ENCODE measurements around the gene HABP4.

The HABP4 gene

GRCh38 chr9:96436063-96436455 lies 13.9 kb upstream of the HABP4 start:
- no peak for DNase-seq (ENCODE audit: low spot score)

DNA sequence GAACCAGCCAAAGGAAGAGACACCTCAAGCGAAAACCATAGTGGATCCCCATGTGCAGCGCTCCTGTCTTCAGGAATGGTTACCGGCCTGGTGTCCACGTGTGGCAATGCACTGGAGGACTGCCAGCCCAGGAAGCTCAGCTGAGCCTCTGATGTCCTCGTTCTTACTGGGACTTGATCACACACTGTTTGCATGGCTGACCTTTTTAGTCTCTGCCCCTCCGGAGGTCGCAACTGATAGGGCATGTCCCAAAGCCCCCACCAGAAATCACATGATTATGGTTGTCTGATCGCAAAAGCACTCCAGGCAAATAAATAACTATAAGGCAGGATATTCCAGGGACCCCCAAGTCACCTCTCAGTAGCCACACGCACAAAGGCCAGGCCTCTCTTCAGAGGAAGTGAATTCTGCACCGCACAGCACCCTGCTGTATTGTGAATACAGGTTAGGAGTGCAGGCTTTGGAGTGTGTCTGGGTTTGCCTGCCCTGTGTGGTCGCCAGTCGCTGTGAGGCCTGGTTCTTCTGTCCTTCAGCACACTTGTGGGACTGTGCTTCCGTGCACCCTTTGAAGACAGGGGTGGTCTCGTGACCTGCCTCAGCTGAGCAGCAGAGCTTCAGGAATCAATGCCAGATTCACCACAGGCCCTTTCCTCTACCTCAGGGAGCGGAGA lies 13.4 kb upstream of the HABP4 start:
- no peak for DNase-seq (ENCODE audit: low spot score)

DNA sequence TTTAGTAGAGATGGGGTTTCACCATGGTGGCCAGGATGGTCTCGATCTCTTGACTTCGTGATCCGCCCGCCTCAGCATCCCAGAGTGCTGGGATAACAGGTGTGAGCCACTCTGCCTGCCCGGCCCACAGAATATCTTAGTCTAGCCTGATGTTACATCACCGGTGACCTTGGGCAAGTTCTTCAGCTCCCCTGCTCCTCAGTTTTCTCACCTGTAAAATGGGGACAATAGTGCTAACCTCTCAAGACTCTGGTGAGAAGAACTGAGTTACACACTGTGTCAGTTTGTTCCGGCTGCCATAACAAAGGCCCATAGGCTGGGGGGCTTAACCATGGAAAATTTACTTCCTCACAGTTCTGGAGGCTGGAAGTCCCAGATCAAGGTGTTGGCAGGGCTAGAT lies 12.5 kb upstream of the HABP4 start:
- no peak for DNase-seq (ENCODE audit: low spot score)

DNA sequence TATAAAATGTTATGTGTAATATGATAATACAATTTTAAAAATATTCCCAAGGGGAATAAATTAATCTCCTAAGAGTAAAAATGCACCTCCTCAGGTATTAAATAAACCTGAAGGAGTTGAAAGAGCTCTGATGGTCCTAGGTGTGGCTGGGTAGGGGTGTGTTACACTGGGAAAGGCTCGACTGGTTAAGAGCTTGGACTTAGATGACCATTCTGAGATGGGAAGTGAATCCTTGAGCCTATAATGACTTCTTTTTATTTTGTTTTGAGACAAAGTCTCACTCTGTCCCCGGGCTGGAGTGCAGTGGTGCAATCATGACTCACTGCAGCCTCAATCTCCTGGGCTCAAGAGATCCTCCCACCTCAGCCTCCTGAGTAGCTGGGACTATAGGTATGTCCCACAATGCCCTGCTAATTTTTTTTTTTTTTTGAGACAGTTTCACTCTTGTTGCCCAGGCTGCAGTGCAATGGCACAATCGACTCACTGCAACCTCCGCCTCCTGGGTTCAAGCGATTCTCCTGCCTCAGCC lies 9.2 kb upstream of the HABP4 start:
- no peak for DNase-seq (ENCODE audit: low spot score)

- peak; percentile 53 for DNase-seq (ENCODE audit: low spot score)
Measured at GRCh38 chr9:96441798-96442445, 8.0 kb upstream of the HABP4 start.

GRCh38 chr9:96442491-96442890 lies 7.5 kb upstream of the HABP4 start:
- no peak for DNase-seq (ENCODE audit: low spot score)

GRCh38 chr9:96447406-96447805 lies 2.6 kb upstream of the HABP4 start:
- DNase-seq (ENCODE audit: low spot score): no peak

- no peak for DNase-seq (ENCODE audit: low spot score)
Measured at GRCh38 chr9:96448546-96449170, 1.3 kb upstream of the HABP4 start.

- DNase-seq (ENCODE audit: low spot score): no peak
Measured at GRCh38 chr9:96449523-96449844, 485 bp upstream of the HABP4 start.

DNA sequence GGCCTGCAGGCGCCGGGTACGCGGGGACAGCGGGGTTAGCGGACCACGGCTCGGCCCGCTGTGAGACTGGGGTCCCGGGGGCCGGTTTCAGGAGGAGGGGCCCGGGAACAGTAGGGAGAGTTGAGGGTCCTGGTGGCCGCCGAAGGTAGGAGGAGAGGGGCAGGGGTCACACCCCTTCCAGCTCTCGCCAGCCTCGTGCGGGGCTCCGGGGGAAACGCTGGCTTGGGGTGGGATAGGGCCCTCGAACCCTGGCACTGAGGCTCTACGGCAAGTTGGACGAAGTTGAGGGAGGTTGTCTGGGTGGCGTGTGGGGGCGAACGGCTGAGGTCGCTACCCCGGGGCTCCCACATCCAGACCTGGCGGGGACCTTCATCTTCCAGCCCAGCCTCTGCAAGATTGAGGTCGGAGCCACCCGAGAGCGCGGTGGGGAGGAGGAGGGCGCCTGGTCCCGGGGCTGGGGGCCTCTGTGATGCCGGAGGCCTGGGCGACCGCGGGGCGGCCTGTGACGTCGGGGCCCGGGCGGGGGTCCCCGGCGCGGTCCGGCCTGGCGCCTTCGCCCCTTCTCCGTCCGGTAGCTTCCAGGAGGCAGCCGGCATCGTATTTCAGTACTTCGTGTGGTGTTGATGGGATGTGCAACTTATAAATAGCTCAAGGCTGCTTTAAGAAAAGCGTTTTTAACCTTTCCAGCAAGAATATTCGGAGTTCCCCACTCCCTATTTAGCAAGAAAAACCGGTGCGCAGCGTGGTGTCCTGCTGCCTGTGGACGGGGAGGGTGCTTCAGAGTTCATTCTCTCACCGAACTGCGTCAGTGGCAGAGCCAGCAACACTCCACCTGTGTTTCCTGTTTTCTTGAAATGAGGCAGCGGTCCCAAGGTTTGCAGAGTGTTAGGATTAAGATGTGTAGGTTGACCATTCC lies 902 bp downstream of the HABP4 start:
- peak; percentile 37 for DNase-seq (ENCODE audit: low spot score)

DNA sequence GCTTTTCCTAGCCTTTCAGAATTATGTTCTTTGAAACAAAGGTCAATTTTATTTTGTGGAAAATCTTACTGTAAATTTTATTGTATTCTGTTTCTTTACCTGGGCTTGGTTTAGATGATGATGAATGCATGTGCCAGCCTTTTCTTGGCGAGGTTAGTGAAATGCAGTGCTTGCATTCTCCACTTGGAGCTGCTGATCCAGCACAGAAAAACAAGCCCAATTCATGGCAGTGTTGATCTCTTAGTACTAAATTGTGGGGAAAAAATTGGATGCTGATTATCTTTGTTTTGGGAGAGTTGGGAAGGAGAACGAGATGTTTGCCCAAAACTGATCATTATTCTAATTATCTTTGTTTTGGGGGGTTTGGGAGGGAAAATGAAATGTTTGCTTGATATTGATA lies 3.7 kb downstream of the HABP4 start:
- DNase-seq (ENCODE audit: low spot score): peak; percentile 44

DNA sequence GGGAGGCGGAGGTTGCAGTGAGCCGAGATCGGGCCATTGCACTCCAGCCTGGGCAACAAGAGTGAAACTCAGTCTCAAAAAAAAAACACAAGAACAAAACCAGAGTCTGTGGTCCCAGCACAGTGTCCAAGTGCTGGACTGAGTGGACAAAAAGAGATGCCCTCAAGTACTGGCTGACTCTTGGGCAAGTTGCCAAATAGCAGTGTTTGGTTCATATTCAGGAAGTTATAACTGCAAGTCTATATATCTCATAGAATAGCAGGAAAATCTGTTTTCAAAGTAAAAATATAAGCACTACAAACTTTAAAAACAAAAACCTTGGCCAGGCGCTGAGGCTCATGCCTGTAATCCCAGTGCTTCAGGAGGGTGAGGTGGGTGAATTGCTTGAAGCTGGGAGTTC lies 7.3 kb downstream of the HABP4 start:
- DNase-seq (ENCODE audit: low spot score): no peak

- DNase-seq (ENCODE audit: low spot score): no peak
Measured at GRCh38 chr9:96458226-96458625, 8.3 kb downstream of the HABP4 start.

DNA sequence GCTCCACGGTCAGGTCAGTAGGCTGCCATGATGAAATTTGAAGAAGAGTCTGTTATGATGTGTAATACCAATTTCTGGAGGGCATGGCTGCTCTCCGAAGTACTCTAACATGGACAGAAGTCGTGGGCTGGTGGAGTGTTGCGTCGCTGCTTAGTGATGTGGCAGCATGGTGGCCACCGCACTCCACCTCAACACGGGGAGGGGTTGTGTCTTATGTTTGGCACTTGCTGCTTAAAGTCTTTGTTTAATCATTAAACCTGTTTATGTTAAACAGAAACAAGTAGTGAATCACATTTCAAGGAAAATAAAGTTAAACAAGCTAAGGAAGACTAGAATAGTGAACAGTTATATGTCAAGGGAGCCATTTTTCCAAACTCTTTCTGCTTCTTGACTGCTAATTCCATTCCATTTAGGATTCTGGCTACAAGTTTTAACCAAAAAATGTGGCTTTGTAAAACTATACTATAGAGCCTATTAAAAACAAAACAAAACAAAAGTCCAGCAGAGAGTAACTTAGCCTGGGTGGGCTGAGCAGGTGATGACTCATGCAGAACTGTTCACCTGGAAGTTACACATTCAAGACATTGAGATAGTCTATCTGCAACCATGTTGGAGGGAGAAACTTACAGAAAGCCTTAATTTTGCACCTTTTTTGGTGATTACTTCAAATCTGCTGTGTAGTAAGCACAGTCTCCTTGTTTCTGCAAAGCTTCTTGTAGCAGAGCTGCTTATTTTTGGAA lies 9.5 kb downstream of the HABP4 start:
- no peak for DNase-seq (ENCODE audit: low spot score)

DNA sequence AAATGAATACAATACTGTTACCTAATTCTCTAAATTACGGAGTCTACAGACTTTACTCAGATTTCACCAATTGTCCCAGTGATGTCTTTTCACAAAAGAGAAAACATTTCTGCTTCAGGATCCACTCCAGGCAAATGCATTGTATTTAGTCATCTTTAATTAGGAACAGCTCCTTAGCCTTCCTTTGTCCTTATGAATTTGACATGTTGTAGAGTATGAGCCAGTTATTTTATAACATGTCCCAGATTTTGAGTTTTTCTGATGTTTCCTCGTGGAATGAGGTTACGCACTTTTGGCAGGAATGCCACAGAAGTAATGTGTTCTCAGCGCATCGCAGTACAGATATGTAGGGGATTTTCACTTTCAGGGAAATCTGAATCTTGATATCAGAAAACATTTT lies 10.5 kb downstream of the HABP4 start:
- DNase-seq (ENCODE audit: low spot score): no peak

GRCh38 chr9:96460882-96461281 lies 10.9 kb downstream of the HABP4 start:
- no peak for DNase-seq (ENCODE audit: low spot score)

GRCh38 chr9:96461336-96461735 lies 11.4 kb downstream of the HABP4 start:
- DNase-seq (ENCODE audit: low spot score): no peak

- DNase-seq (ENCODE audit: low spot score): no peak
Measured at GRCh38 chr9:96462541-96462940, 12.6 kb downstream of the HABP4 start.

GRCh38 chr9:96464426-96464825 lies 14.5 kb downstream of the HABP4 start:
- DNase-seq (ENCODE audit: low spot score): no peak

DNA sequence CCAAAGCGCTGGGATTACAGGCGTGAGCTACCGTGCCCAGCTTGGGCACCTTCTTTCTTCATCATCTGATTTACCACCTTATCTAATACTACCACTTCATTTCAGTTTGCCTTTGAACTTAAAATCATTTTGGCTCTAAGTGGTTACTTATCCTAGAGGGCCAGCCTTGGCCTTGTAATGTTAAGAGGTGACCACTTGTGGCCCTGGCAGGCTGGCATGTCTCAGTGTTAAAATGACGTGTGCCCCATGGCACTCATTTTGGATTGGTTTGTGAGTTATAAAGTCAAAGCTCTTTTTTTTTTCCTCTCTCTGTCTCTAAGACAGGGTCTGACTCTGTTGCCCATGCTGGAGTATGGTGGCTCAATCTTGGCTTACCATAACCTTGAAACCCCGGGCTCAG lies 17.8 kb downstream of the HABP4 start:
- DNase-seq (ENCODE audit: low spot score): no peak

- no peak for DNase-seq (ENCODE audit: low spot score)
Measured at GRCh38 chr9:96476013-96476412, 26.0 kb downstream of the HABP4 start.

- DNase-seq (ENCODE audit: low spot score): no peak
Measured at GRCh38 chr9:96476591-96476990, 26.6 kb downstream of the HABP4 start.

Data from D341Med (cell line).